ENCODE data around the gene MSH5. TPM values are rescaled to one million over a fixed set of nuclear protein-coding genes. Genes with fewer than 3 reads are reported as not detected.

MSH5 gene
- total RNA-seq, 2 donors from 2014 or later: 35.7 to 57.2 TPM

DNA sequence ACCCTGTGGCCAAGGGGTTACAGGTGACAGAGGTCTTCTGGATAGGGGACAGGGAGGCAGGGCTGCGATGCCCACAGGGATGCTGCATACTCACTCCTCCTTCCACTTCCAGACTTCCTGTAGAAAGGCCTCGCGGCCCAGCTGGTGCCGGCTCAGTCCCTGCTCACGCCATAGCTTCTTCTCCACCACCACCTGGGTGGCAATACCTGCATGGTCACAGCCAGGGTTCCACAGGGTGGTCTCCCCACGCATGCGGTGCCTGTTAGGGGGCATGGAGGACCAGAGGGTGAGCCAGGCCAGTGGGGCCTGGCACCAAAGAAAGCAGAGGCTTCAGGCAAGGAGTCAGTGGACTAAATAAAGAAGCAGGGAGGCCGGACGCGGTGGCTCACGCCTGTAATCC is 45.7 kb downstream of the MSH5 start:
- 96 to 97% methylated on average over 10 to 11 of the region's 11 CpGs for WGBS, 2 experiments (ENCODE audit: insufficient coverage in 1 of 2, insufficient read length in 1 of 2)

DNA sequence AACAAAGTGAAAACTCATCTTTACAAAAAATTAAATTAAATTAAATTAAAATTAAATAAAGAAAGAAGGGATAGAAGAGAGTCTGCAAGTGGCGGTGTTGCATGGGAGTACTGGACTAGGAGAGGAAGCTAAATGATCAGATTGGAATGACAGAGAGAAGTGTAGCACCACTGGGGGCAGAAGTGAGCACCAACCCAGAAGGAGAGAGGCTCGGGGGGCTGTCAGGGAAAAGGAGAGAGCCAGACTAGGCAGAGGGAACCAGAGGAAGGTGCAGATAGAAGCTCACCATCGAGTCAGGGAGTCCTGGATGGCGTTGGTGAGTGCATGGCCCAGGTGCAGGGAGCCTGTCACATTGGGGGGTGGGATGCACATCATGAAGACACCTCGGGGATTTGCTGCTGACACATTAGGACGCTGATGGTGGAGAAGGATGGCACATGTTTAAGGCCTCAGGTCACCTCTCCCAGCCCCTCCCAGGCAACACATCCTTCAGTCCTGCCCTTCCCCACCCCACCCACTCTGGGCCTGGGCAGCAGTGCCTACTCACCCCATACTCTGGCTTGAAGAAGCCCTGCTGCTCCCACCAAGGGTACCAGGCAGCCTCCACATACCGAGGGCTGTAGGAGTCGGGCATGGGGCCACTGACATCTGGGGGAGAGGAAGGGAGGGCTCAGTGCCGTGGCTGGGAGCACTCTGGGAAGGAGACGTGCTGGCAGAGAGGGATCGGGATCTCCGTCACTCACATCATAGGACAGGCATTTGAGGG is 51.7 kb downstream of the MSH5 start:
- no peaks in the 10 kb centered on the region for H3K27me3 ChIP-seq (ENCODE audit: control insufficient read depth, insufficient read depth, low read length, poor library complexity, severe bottlenecking)
- Mint-ChIP-seq H3K4me3 (no peak overlapping the region), H3K4me1 (peaks cover 11% of the 10 kb centered on the region), H3K27ac (peak overlapping the region; percentile 68), H3K27me3 (ENCODE audit: insufficient read depth) (no peaks in the 10 kb centered on the region), H3K36me3 (ENCODE audit: low read depth) (peaks cover 23% of the 10 kb centered on the region), H3K9me3 (no peaks in the 10 kb centered on the region)
- H3K36me3 ChIP-seq (ENCODE audit: control insufficient read depth, insufficient read depth, low read length): peaks cover 44% of the 10 kb centered on the region
- TF ChIP-seq, protein P1, sequence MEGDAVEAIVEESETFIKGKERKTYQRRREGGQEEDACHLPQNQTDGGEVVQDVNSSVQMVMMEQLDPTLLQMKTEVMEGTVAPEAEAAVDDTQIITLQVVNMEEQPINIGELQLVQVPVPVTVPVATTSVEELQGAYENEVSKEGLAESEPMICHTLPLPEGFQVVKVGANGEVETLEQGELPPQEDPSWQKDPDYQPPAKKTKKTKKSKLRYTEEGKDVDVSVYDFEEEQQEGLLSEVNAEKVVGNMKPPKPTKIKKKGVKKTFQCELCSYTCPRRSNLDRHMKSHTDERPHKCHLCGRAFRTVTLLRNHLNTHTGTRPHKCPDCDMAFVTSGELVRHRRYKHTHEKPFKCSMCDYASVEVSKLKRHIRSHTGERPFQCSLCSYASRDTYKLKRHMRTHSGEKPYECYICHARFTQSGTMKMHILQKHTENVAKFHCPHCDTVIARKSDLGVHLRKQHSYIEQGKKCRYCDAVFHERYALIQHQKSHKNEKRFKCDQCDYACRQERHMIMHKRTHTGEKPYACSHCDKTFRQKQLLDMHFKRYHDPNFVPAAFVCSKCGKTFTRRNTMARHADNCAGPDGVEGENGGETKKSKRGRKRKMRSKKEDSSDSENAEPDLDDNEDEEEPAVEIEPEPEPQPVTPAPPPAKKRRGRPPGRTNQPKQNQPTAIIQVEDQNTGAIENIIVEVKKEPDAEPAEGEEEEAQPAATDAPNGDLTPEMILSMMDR (conservative IDR thresholded peaks at IDR 0.05): peak; percentile 81
- peak; percentile 91 for DNase-seq
- no peak overlapping the region for H3K9ac ChIP-seq (ENCODE audit: extremely low read depth, low read length, poor library complexity, severe bottlenecking)
- 77 to 88% methylated on average over 5 to 12 of the region's 12 CpGs for WGBS, 2 experiments (ENCODE audit: insufficient coverage in 1 of 2, insufficient read length in 1 of 2)
- no peak overlapping the region for H3K27ac ChIP-seq (ENCODE audit: low read depth, low read length)
- H3K9me3 ChIP-seq (ENCODE audit: control insufficient read depth, low read length): no peaks in the 10 kb centered on the region
- no peaks in the 10 kb centered on the region for H3K4me1 ChIP-seq (ENCODE audit: control insufficient read depth, insufficient read depth, low read length)
- H3K4me3 ChIP-seq (ENCODE audit: low read length): no peak overlapping the region

More for the DNA sequence above, 45.7 kb downstream of the MSH5 start:
- Mint-ChIP-seq H3K4me1 (no peaks in the 10 kb centered on the region), H3K36me3 (ENCODE audit: low read depth) (peaks cover 50% of the 10 kb centered on the region), H3K9me3 (no peaks in the 10 kb centered on the region), H3K4me3 (no peak overlapping the region), H3K27ac (no peak overlapping the region), H3K27me3 (ENCODE audit: insufficient read depth) (no peaks in the 10 kb centered on the region)
- Histone ChIP-seq H3K27me3 (ENCODE audit: control insufficient read depth, insufficient read depth, low read length, poor library complexity, severe bottlenecking) (no peaks in the 10 kb centered on the region), H3K4me3 (ENCODE audit: low read length) (no peak overlapping the region), H3K27ac (ENCODE audit: low read depth, low read length) (no peak overlapping the region), H3K4me1 (ENCODE audit: control insufficient read depth, insufficient read depth, low read length) (no peaks in the 10 kb centered on the region), H3K9ac (ENCODE audit: extremely low read depth, low read length, poor library complexity, severe bottlenecking) (no peak overlapping the region), H3K9me3 (ENCODE audit: control insufficient read depth, low read length) (no peaks in the 10 kb centered on the region), H3K36me3 (ENCODE audit: control insufficient read depth, insufficient read depth, low read length) (peaks cover 62% of the 10 kb centered on the region)
- no peak for DNase-seq
- TF ChIP-seq, protein P1 (conservative IDR thresholded peaks at IDR 0.05): no peak

DNA sequence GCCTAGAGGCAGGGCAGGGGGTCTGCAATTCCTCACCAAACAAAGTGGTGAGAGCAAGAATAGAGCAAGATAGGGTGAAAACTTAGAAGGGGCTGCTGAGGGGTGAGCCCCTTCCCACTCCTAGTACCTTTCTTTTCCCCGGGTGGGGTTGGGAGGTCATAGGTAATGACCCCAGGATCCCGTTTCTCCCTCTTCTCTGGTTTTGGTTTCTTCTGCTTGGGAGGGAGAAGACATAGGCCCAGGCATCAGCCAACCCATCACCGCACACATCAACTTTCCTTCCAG is 52.2 kb downstream of the MSH5 start:
- no peaks in the 10 kb centered on the region for H3K4me1 ChIP-seq (ENCODE audit: control insufficient read depth, insufficient read depth, low read length)
- H3K27ac ChIP-seq (ENCODE audit: low read depth, low read length): no peak overlapping the region
- WGBS, 2 experiments (ENCODE audit: insufficient coverage in 1 of 2, insufficient read length in 1 of 2): 90% methylated on average over 3 of the region's 3 CpGs; no CpG with 5 or more reads in 1 of the 2 experiments
- Mint-ChIP-seq H3K27ac (peak overlapping the region; percentile 68), H3K36me3 (ENCODE audit: low read depth) (peaks cover 21% of the 10 kb centered on the region), H3K9me3 (no peaks in the 10 kb centered on the region), H3K4me3 (no peak overlapping the region), H3K4me1 (peaks cover 11% of the 10 kb centered on the region), H3K27me3 (ENCODE audit: insufficient read depth) (no peaks in the 10 kb centered on the region)
- H3K4me3 ChIP-seq (ENCODE audit: low read length): no peak overlapping the region
- TF ChIP-seq, protein P1 (conservative IDR thresholded peaks at IDR 0.05): no peak
- no peaks in the 10 kb centered on the region for H3K9me3 ChIP-seq (ENCODE audit: control insufficient read depth, low read length)
- no peaks in the 10 kb centered on the region for H3K27me3 ChIP-seq (ENCODE audit: control insufficient read depth, insufficient read depth, low read length, poor library complexity, severe bottlenecking)
- H3K9ac ChIP-seq (ENCODE audit: extremely low read depth, low read length, poor library complexity, severe bottlenecking): no peak overlapping the region
- DNase-seq: no peak
- peaks cover 44% of the 10 kb centered on the region for H3K36me3 ChIP-seq (ENCODE audit: control insufficient read depth, insufficient read depth, low read length)

All from endodermal cell (in vitro differentiated cells).